Effector memory CD8-positive, alpha-beta T cell (primary cell): ENCODE measurements around the gene PRSS36.
A peak's percentile ranks its signal among the peaks of the same experiment; 100 is the strongest.
"Not testable (repeated sequence)": the region's sequence is repeated elsewhere in the genome, so short reads cannot be mapped to it uniquely, and the experiment has no call there.

Experiments
- ATAC-seq: fragments of 150-1000 bp; cut with Tn5 transposase; replicated peaks from 2 replicates; pipeline ENCODE4 v1.10.0; 2021; ENCODE audit warnings: mild to moderate bottlenecking, moderate library complexity
- DNase-seq, 3 experiments: peaks; one replicate each; pipeline ENCODE4 v3.0.0; 2021
- H3K27ac Mint-ChIP-seq, 2 donors: one replicate each; pipeline ENCODE4 v1.8.0; 2022; ENCODE audit warnings: mild to moderate bottlenecking in 2 of 2, mixed read lengths in 2 of 2, moderate library complexity in 2 of 2
- H3K27me3 Mint-ChIP-seq, 2 donors: one replicate each; pipeline ENCODE4 v1.8.0; 2022; ENCODE audit warnings: mixed read lengths in 2 of 2
- H3K36me3 Mint-ChIP-seq: one replicate; pipeline ENCODE4 v1.8.0; 2022; ENCODE audit warnings: mild to moderate bottlenecking, moderate library complexity, mixed read lengths; ENCODE audit not compliant: insufficient read depth
- H3K4me1 Mint-ChIP-seq, 2 donors: one replicate each; pipeline ENCODE4 v1.8.0; 2022; ENCODE audit warnings: low read depth in 2 of 2, mixed read lengths in 2 of 2
- H3K4me3 Mint-ChIP-seq, 2 donors: one replicate each; pipeline ENCODE4 v1.8.0; 2022; ENCODE audit warnings: mild to moderate bottlenecking in 2 of 2, mixed read lengths in 2 of 2, moderate library complexity in 2 of 2
- H3K9me3 Mint-ChIP-seq, 2 donors: one replicate each; pipeline ENCODE4 v1.8.0; 2022; ENCODE audit warnings: mixed read lengths in 2 of 2

The PRSS36 gene

DNA sequence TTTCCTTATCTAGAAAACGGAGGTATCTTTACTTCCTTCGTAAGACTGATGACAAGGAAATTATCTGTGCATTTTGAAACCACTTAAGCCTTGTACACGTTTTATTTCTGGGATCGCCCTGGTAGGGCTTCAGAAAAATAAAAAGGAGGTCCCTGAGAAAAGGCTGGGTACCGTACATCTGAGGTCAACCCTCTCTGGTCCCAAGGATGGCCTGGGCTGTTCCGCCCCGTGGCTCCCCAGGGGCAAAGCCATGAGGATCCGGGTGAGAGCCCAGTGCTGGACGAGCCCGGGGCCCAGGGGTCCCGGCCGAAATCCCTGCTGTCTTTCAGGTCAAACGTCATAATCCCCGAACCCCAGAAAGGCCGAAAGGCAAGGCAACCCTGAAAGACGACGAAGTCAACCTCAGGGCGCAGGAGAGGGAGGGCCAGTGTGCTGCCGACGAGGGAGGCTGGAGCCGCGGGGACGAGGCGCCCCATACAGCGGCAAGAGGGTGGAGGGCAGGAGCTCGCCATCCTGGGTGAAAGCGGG lies 29.4 kb upstream of the PRSS36 start:
- no peak for DNase-seq
- Mint-ChIP-seq H3K4me3 (peak overlapping the region; percentile 99), H3K27ac (peak overlapping the region; percentile 99 to 100), H3K9me3 (no peaks in the 10 kb centered on the region), H3K27me3 (no peaks in the 10 kb centered on the region), H3K36me3 (peaks cover 60% of the 10 kb centered on the region), H3K4me1 (peaks cover 49 to 51% of the 10 kb centered on the region in 2 donors)
- no peak for ATAC-seq

DNA sequence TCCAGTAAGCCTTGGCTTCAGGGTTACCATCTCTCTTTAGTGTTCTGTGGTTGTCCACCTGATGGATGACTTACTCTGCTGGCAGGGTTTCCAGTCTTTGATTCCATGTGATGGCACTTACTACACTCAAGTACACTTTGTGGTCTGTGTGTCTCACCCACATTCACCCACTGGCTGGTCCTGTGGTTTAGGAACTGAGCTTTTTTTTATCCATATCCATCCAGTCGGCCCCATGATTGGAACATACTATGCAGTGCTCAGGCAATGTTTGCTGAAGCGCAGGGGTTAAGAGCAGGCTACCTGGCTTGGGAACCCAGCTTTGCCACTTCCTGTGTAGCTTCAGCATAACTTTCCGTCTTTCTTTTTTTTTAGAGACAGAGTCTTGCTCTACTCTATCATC lies 27.3 kb upstream of the PRSS36 start:
- Mint-ChIP-seq H3K27ac (peak overlapping the region in 1 of 2 donors; percentile 36), H3K4me1 (peaks cover 30 to 31% of the 10 kb centered on the region in 2 donors), H3K27me3 (no peaks in the 10 kb centered on the region), H3K36me3 (peaks cover 39% of the 10 kb centered on the region), H3K9me3 (no peaks in the 10 kb centered on the region), H3K4me3 (peak overlapping the region; percentile 99)
- DNase-seq (peak; percentile 42 to 49 (median 48)), ATAC-seq (peak; percentile 31)

DNA sequence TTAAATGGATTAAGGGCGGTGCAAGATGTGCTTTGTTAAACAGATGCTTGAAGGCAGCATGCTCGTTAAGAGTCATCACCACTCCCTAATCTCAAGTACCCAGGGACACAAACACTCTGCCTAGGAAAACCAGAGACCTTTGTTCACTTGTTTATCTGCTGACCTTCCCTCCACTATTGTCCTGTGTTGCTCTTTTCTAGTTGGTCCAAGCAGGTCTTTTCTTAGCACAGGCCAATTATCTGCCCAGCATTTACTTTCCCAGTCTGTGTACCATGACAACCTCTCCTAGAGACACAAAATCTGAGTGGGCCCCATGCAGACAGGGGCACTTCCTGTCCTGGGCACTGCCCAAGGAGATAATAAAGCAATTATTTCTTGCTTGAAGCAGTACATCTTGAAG lies 20.2 kb upstream of the PRSS36 start:
- not testable (repeated sequence) for H3K27me3 Mint-ChIP-seq, DNase-seq, H3K36me3 Mint-ChIP-seq, H3K4me1 Mint-ChIP-seq, H3K27ac Mint-ChIP-seq, H3K4me3 Mint-ChIP-seq, ATAC-seq, H3K9me3 Mint-ChIP-seq

DNA sequence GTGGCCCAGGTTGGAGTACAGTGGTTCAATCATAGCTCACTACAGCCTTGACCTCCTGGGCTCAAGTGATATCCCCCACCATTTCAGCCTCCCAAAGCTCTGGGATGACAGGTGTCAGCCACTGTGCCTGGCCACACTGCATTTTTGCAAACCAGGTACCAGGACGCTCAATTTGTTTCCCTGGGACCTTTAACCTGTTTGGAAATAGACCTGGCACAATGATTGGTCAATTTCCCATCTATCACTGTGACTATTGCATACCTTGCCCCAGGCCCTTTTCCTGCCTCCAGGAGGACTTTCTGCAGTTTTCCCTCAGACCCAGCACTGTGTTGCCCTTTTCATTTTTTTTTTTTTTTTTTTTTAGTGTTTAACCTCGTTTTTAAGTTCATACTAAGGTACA lies 19.0 kb upstream of the PRSS36 start:
- no peak overlapping the region for H3K27ac Mint-ChIP-seq
- H3K4me3 Mint-ChIP-seq, result no peak overlapping the region
- ATAC-seq, result no peak

DNA sequence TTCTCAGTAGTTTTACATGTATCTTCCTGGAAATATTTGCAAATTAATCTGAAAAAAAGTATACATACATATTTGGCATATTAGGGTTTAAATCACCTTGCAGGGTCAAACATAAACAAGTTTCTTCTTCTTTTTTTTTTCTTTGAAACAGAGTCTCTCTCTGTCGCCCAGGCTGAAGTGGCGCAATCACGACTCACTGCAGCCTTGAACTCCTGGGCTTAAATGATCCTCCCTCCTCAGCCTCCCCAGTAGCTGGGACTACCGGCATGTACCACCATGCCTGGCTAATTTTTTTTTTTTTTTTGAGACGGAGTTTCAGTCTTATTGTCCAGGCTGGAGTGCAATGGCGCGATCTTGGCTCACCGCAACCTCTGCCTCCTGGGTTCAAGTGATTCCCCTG lies 17.4 kb upstream of the PRSS36 start:
- no peaks in the 10 kb centered on the region for H3K36me3 Mint-ChIP-seq
- no peak for ATAC-seq
- H3K4me1 Mint-ChIP-seq, result no peaks in the 10 kb centered on the region
- no peaks in the 10 kb centered on the region for H3K27me3 Mint-ChIP-seq
- H3K27ac Mint-ChIP-seq, result no peak overlapping the region
- H3K4me3 Mint-ChIP-seq, result no peak overlapping the region
- H3K9me3 Mint-ChIP-seq, result no peaks in the 10 kb centered on the region
- no peak for DNase-seq

More for the DNA sequence above, 19.0 kb upstream of the PRSS36 start:
- H3K4me1 Mint-ChIP-seq, result no peaks in the 10 kb centered on the region
- no peaks in the 10 kb centered on the region for H3K9me3 Mint-ChIP-seq
- no peak for DNase-seq
- H3K27me3 Mint-ChIP-seq, result no peaks in the 10 kb centered on the region
- no peaks in the 10 kb centered on the region for H3K36me3 Mint-ChIP-seq

DNA sequence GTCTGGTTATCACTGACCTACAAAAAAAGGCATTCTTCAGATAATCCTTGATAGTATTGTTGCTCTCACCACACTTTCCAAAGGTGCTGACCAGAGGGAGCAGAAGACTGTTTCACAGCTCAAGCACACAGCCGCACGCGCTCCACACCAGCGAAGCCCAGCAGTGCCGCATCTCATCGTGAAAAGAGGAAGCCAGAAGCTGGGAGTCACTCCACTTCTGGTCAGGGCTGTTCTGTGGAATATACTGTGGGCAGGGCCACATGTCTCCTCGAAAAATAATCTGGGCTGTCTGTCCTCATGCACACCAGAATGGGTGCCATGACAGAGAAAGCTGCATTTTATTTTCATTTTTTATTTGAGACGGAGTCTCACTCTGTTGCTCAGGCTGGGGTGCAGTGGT lies 7.3 kb upstream of the PRSS36 start:
- peaks cover 6 to 7% of the 10 kb centered on the region in 2 donors for H3K27me3 Mint-ChIP-seq

DNA sequence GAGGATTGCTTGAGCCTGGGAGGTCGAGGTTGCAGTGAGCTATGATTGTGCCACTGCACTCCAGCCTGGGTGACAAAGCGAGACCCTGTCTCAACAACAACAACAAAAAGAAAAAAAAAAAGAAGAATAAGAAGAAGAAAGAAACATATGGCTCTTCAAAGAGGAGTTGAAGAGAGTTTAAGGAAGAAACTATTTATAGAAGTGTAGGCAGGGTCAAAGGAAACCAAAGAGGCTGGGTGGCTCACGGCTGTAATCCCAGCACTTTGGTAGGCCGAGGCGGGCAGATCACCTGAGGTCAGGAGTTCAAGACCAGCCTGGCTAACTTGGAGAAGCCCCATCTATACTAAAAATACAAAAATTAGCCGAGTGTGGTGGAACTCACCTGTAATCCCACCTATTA lies 1.1 kb upstream of the PRSS36 start:
- H3K36me3 Mint-ChIP-seq, H3K9me3 Mint-ChIP-seq, DNase-seq, ATAC-seq, H3K27ac Mint-ChIP-seq, H3K4me3 Mint-ChIP-seq, H3K4me1 Mint-ChIP-seq: not testable (repeated sequence)
- peaks cover 0 to 27% of the 10 kb centered on the region in 2 donors for H3K27me3 Mint-ChIP-seq

More for the DNA sequence above, 7.3 kb upstream of the PRSS36 start:
- no peaks in the 10 kb centered on the region for H3K9me3 Mint-ChIP-seq
- H3K36me3 Mint-ChIP-seq, result no peaks in the 10 kb centered on the region
- DNase-seq, result no peak
- peaks cover 4 to 11% of the 10 kb centered on the region in 2 donors for H3K4me1 Mint-ChIP-seq
- ATAC-seq, result no peak
- no peak overlapping the region for H3K27ac Mint-ChIP-seq
- no peak overlapping the region for H3K4me3 Mint-ChIP-seq

DNA sequence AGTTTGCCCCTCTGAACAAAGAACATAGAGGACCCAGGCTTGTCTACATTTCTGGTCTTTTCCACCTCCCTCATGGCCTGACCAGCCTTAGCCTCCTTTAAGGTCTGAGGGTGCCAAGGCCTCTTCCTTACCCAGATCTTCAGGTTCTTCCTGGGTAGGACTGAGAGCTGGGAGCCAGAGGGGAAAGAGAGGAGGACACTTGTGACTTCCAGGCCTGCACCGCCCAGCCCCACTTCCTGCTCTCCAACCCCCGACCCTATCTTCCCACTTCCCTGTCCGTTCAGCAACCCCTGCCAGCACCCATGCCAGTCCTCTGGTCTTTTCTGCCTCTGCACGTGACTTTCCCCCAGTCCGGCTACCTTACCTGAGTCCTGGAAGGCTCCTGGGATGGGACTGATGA lies 534 bp downstream of the PRSS36 start:
- Mint-ChIP-seq H3K27ac (no peak overlapping the region), H3K9me3 (no peaks in the 10 kb centered on the region), H3K4me1 (no peaks in the 10 kb centered on the region), H3K27me3 (peaks cover 0 to 25% of the 10 kb centered on the region in 2 donors), H3K4me3 (no peak overlapping the region), H3K36me3 (no peaks in the 10 kb centered on the region)
- ATAC-seq, result no peak
- no peak for DNase-seq

DNA sequence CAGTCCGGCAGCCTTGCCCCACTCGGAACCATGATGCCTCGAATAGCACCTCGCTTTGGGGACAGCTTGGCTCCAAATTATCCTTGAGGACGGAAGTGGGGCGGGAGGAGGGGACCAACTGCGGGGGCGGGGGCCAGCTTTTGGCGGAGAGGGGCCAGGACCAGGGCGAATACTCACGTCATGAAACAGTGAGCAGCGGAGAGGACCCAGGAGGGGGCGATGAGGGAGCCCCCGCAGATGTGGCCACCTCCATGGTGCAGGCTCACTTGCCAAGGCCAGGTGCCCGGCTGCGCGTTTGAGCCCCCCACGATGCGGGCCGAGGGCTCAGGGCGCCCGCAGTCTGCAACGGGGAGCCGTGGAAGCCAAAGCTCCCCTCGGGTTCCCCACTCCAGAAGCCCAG lies 970 bp downstream of the PRSS36 start:
- no peaks in the 10 kb centered on the region for H3K36me3 Mint-ChIP-seq
- H3K4me1 Mint-ChIP-seq, result peaks cover 0 to under 1% of the 10 kb centered on the region in 2 donors
- ATAC-seq (no peak), DNase-seq (no peak)
- no peak overlapping the region for H3K4me3 Mint-ChIP-seq
- no peak overlapping the region for H3K27ac Mint-ChIP-seq
- peaks cover 0 to 21% of the 10 kb centered on the region in 2 donors for H3K27me3 Mint-ChIP-seq
- H3K9me3 Mint-ChIP-seq, result no peaks in the 10 kb centered on the region

DNA sequence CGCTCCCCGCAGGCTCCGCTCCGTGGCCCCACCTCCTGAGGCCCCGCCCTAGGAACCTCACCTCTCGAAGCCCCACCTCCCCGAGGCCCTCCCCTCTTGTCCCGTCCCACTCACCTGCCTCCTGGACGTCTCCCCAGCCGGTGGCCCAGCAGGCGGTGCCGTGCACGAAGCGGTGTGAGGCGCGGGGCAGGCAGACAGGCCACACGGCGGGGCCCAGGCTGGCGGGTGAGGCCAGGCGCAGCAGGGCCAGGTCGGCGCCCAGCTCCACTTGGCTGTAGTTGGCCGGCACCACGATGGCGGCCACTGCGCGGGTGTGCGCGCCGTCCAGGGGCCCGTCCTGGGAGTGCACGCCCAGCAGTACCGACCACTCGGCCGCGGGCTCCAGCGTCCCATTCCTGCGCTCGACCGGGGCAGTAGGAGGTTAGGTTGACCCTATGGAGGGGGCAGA lies 1.6 kb downstream of the PRSS36 start:
- no peak overlapping the region for H3K27ac Mint-ChIP-seq
- no peak for DNase-seq
- H3K36me3 Mint-ChIP-seq, result peaks cover 3% of the 10 kb centered on the region
- H3K4me1 Mint-ChIP-seq, result peaks cover 0 to 6% of the 10 kb centered on the region in 2 donors
- H3K9me3 Mint-ChIP-seq, result no peaks in the 10 kb centered on the region
- ATAC-seq, result no peak
- no peak overlapping the region for H3K4me3 Mint-ChIP-seq
- H3K27me3 Mint-ChIP-seq, result peaks cover 0 to 21% of the 10 kb centered on the region in 2 donors

DNA sequence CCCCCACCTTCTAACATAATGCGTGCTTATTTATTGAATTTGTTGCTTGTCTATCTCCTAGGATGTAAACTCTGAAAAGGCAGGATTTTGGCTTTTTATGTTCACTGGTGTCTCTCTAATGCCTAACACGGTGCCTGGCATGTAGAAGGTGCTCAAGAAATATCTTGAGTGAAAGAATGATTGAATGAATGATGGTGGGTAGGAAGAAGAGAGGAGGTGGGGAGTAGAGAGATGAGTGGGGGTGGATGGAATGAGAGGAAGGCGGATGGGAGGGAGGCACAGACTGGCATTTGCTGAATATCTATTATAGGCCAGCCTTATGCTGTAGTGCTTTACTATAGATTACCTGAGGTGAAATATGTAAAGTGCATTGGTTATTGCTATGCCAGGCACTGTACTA lies 2.3 kb downstream of the PRSS36 start:
- Mint-ChIP-seq H3K4me3 (no peak overlapping the region), H3K27me3 (peaks cover 0 to 21% of the 10 kb centered on the region in 2 donors), H3K36me3 (peaks cover 3% of the 10 kb centered on the region), H3K9me3 (no peaks in the 10 kb centered on the region), H3K4me1 (peaks cover 0 to 6% of the 10 kb centered on the region in 2 donors), H3K27ac (no peak overlapping the region)
- ATAC-seq (no peak), DNase-seq (no peak)

DNA sequence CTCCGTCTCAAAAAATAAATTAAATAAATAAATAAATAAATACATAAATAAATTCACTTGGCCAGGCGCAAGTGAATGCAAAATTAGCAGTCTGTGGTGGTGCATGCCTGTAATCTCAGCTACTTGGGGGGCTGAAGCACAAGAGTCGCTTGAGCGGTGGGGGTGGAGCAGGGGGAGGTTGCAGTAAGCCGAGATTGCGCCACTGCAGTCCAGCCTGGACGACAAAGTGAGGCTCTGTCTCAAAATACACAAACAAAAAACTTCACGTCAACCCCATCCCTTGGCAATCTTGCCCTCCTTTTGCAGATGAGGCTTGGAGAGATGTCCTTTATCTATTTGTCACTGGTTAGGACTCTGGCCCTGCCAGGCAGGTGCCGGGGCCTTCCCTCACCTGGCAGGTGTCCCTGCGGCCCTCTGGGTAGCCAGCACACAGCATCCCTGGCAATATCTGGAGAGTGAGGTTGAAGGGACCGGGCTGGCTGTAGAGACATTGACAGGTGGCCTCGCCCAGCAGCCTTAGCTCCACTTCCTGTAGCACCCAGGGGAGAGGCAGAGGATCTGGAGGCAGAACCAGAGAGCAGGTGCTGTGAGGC lies 4.4 kb downstream of the PRSS36 start:
- peaks cover 0 to 21% of the 10 kb centered on the region in 2 donors for H3K27me3 Mint-ChIP-seq
- ATAC-seq, result no peak
- DNase-seq, result no peak
- peaks cover 4 to 6% of the 10 kb centered on the region in 2 donors for H3K4me1 Mint-ChIP-seq
- no peaks in the 10 kb centered on the region for H3K9me3 Mint-ChIP-seq
- H3K4me3 Mint-ChIP-seq, result no peak overlapping the region
- H3K27ac Mint-ChIP-seq, result no peak overlapping the region
- H3K36me3 Mint-ChIP-seq, result peaks cover 3% of the 10 kb centered on the region

DNA sequence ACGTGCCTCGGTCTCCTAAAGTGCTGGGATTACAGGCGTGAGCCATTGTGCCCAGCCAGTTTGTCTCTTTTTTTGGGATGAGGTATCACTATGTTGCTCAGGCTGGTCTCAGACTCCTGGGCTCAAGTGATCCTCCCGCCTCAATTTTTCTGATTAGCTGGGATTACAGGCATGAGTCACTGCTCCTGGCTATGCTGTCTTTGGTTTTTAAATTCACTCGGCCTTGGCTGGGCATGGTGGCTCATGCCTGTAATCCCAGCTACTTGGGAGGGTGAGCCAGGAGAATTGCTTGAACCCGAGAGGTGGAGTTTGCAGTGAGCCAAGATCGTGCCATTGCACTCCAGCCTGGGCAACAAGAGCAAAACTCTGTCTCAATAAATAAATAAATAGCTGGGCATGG lies 5.4 kb downstream of the PRSS36 start:
- ATAC-seq, H3K9me3 Mint-ChIP-seq, DNase-seq, H3K4me1 Mint-ChIP-seq, H3K36me3 Mint-ChIP-seq: not testable (repeated sequence)
- Mint-ChIP-seq H3K27me3 (peaks cover 0 to 13% of the 10 kb centered on the region in 2 donors), H3K27ac (peak overlapping the region in 1 of 2 donors; percentile 36), H3K4me3 (peak overlapping the region; percentile 68 to 74)

DNA sequence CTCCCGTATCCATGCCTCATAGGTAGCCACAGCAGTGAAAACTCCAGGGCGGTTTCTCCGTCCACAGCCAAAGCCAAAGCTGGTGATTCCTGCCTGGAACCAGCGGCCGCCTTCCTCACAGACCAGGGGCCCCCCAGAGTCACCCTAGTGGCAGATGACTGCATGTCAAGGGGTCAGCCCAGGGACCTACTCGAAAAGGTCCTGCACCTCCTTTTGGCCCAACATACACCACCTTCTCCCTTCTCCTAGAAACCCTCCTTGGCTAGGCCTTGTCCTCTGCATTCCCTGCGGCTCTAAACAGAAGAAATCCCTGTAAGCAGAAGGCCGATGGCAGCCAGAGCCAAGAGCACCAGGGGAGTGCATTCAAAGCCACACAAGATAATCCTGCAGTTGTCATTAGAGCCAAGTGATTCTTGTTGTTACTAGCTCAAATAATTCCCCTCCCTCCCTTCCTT lies 6.1 kb downstream of the PRSS36 start:
- ATAC-seq, result no peak
- Mint-ChIP-seq H3K27ac (peak overlapping the region; percentile 36 to 62), H3K36me3 (peaks cover 6% of the 10 kb centered on the region)

More for the DNA sequence above, 6.1 kb downstream of the PRSS36 start:
- DNase-seq, result no peak
- Mint-ChIP-seq H3K9me3 (no peaks in the 10 kb centered on the region), H3K27me3 (peaks cover 0 to 13% of the 10 kb centered on the region in 2 donors), H3K4me3 (peak overlapping the region; percentile 68 to 74), H3K4me1 (peaks cover 4 to 6% of the 10 kb centered on the region in 2 donors)
